CD4-positive, alpha-beta T cell treated with Interleukin-2 at 100 ng/mL for 4 hours (primary cell): ENCODE results near the gene REXO5.
A peak's percentile ranks its signal among the peaks of the same experiment; 100 is the strongest.
"Not testable (repeated sequence)": the region's sequence is repeated elsewhere in the genome, so short reads cannot be mapped to it uniquely, and the experiment has no call there.

Source experiments
- DNase-seq: peaks from one replicate; pipeline ENCODE4 v3.0.0-alpha.2; 2020; ENCODE audit warnings: low spot score

Gene REXO5

GRCh38 chr16:20806168-20807050 is at the start of gene REXO5, which contains the start of gene ERI2:
REXO5 (plus strand) TSS chr16:20806527; CDS start chr16:20806954, 427 bp downstream.
ERI2 (minus strand) TSS chr16:20806472; CDS start chr16:20806430, 42 bp downstream.
- DNase-seq = peak; percentile 75

DNA sequence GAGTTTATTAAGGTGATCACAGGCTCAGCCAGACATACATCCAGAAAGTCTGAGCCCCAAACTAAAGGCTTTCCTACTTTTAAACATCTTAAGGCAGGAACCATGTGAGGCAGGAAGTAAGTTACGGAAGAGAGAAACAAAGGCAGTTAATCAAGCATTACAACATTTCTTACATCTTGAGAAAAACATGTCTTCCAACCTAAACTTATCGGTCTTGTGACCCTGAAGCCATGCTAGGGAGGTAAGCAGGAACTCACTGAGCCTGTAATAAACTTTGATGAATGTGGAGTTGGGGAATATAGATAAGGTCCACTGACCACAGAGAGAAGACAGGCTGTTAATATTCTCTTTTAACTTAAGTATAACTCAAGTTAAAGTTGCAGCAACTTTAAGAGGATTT is 46.0 kb upstream of the REXO5 start:
- DNase-seq = no peak

GRCh38 chr16:20761175-20761574 is 45.2 kb upstream of the REXO5 start:
- no peak for DNase-seq

- no peak for DNase-seq
These were observed 43.8 kb upstream of the REXO5 start for GRCh38 chr16:20762404-20763123.

- DNase-seq = peak; percentile 85
These were observed 42.7 kb upstream of the REXO5 start, which contains the start of gene ACSM3 for GRCh38 chr16:20763461-20764232. ACSM3 (plus strand) TSS chr16:20764014; CDS start chr16:20770035, 6,021 bp downstream.

DNA sequence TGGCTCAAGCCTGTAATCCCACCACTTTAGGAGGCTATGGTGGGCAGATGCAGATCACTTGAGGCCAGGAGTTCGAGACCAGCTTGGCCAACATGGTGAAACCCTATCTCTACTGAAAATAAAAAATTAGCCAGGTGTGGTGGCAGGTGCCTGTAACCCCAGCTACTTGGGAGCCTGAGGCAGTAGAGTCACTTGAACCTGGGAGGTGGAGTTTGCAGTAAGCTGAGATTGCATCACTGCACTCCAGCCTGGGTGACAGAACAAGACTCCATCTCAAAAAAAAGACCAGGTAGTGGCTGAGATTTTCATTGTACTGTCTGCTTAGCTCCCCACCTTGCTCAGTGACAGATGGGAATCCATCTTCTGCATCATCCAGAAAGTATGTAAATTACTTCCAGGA is 41.9 kb upstream of the REXO5 start:
- not testable (repeated sequence) for DNase-seq

DNA sequence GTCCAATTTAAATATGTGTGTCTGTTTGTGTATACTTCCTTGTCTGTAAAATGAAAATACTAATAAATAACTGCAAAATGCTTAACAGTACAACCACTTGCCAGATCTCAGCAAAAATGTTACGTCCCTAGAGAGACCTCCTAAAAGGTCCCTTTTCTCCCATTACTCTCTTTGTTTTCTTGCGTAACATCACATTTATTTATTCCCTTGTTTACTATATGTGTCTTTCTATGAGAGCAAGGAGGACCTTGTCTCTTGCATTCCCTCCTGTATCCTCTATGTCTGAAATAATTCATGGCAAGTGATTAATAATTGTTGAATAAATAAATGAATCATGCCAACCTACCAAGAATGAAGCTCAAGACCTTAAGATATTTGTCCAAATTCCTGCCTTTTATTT is 40.6 kb upstream of the REXO5 start:
- no peak for DNase-seq

DNA sequence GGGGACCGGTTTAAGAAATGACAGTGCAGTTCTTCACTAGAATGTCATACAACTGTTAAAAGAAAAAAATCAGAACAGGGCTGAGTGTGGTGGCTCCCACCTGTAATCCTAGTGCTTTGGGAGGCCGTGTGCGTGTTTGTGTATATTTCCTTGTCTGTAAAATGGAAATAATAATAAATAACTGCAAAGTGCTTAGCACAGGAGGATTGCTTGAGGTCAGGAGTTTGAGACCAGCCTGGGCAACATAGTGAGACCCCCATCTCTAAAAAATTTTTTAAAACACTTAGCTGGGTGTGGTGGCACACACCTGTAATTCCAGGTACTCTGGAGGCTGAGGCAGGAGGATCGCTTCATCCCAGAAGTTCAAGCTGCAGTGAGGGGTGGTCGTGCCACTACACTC is 40.0 kb upstream of the REXO5 start:
- DNase-seq = no peak

GRCh38 chr16:20767577-20767976 is 38.8 kb upstream of the REXO5 start:
- DNase-seq = no peak

- DNase-seq = no peak
These were observed 38.2 kb upstream of the REXO5 start for GRCh38 chr16:20768121-20768520.

DNA sequence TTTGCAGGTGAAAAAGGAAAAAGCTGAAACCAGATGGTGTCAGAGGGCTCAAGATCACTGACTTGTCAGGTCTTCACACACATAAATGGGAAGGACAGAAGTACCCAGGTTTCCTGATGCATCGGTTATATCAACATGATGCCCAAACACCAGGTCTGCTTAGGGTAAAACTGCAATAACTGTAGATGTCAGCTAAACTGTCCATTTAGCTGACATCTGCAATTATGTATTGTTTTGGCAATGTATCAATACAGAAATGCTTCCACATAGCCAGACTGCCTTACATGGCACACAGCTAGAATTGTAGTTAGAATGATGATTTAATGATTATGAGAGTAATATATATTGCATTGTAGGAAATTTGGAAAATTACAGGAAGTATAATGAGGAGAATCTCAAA is 37.5 kb upstream of the REXO5 start:
- DNase-seq = no peak

- DNase-seq = no peak
These were observed 32.6 kb upstream of the REXO5 start for GRCh38 chr16:20773679-20774078.

DNA sequence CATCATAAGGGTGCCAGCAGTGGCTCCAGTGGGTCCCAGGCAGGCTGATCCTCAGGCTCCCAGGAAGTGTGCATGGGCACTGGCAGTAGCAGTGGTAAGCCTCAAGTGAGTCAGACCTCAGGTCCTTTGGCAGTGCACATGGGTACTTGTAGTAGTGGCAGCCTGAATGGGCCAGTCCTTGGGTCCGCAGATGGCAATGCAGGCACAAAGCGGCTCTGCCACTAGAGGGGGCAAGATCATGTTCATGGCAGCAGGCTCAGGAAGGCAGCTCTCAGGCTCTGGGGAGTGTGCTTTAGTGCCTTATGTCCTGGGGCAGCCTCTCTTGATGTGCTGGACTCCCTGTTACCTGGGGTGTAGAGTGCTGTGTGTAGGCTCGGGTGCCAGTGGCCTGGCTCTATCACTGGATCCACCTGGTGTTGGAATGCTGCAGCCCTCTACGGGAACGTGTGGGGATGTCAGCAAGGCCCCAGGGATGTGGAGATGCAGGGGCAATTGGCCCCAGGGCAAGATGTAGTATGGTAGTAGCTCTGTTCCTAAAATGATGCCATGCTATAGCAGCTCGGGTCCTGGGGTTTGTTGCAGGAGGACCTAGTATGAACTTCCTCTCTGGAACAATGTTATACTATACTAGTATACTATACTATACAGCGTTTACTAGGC is 31.5 kb upstream of the REXO5 start:
- DNase-seq = peak; percentile 51

- DNase-seq = no peak
These were observed 24.6 kb upstream of the REXO5 start for GRCh38 chr16:20781697-20782096.

DNA sequence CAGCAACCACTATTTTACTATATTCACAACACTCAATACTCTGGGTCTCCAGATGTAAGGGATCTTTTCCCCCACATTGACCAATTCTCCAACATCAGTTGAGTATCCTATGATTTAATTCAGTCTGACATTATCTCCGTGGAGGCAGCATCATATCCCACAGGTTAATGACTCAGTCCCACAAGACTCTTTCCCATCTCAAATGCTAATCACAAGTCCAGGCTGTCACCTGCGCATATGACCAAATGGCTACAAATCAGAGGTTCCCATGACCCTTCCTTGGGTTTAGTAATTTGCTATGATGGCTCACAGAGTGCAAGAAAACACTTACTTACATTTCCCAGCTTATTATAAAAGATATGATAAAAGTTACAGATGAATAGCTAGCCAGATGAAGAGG is 23.9 kb upstream of the REXO5 start:
- DNase-seq = no peak

GRCh38 chr16:20784204-20784603 is 22.1 kb upstream of the REXO5 start:
- DNase-seq = no peak

DNA sequence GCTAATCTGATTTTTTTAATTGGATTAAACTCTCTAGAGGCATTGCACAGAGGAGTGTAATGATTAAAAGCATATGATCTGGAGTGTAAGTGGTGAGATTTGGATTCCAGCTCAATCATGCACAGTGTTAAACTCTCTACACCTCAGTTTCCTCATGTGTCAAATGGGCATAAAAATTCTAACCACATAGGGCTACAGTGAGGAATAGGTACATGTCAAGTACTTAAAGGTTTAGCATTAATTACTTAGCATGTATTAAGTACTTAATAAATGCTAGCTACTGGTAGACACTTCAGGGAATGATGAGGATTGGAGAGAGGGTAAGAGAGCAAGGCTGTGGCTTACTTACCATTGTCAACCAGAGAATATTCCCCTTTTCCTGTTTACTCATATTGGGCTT is 17.2 kb upstream of the REXO5 start:
- no peak for DNase-seq

DNA sequence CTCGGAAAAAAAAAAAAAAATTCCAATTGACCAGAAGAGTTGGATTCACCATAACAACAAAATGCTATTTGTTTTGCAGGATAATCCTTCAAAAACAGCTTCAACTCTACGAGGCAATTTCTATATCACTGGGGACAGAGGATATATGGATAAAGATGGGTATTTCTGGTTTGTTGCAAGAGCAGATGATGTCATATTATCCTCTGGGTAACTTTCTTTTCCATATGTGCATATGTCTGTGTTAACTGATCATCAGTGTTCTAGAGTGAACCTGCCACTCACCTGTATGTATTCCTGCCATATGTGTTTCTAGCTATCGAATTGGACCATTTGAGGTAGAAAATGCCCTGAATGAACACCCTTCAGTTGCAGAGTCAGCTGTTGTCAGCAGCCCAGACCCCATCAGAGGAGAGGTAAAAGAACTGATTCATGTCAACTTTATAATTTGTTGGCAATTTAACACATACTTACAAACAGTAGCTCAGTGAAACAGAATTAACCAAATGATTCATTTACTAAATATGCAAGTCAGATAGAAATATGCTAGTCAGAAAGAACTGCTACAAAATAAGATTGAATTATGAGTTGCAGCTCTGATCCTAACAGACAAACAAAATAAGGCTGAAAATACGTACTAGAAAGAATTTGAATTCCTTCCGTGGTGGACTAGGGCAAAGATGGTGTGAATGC is 14.3 kb upstream of the REXO5 start:
- DNase-seq = no peak

DNA sequence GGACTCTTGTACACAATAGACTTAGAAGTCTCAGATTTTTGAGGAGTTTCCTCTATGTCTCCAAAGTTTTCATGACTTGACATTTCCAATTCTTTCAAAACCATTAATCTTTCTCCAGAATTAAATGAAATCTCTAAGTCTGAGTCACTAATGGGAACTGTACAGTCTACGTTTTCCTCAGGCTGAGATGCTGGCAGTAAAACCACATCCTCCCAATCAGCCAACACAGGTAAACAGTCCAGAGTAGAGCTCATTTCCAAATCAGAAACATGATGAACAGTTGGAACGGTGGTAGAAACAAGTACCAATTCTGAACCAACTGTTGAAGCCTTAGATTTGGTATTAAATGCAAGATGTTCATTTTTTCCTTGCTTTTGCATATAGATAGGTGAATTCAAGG is 8.0 kb upstream of the REXO5 start:
- DNase-seq = peak; percentile 11

DNA sequence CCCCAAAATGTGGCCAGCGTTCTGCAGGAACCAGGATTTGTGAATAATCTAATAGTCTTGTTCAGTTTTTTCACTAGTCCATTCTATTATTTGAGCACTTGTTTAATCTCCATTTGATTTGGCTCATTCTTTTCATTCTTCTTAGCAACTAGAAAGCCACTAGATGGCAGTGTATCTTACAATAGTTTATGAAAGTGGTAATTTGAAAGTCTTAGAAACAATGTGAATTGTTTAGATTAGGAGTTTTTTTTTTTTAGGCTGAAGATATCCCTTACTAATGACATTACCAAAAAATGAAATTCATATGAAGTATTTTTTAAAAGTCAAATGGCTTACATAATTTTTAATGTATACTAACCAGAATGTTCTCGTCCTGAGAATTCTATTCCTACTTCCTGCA is 6.7 kb upstream of the REXO5 start:
- DNase-seq = no peak

- DNase-seq = no peak
These were observed 5.0 kb upstream of the REXO5 start for GRCh38 chr16:20801278-20801677.
